ENCODE measurements around the gene CFAP74.

- TF ChIP-seq THRB (CRISPR knock-in tag; conservative IDR thresholded peaks at IDR 0.05) (no peak), ARHGAP35 (IDR thresholded peaks at IDR 0.05; ENCODE audit: partially characterized antibody) (no peak), LEF1 (IDR thresholded peaks at IDR 0.05) (no peak)
Observed at GRCh38 chr1:1894354-1895059, 109.1 kb downstream of the CFAP74 start.
